HepG2 (cell line): ENCODE data around the gene FAM222B. TPM values are rescaled to one million over a fixed set of nuclear protein-coding genes. Genes with fewer than 3 reads are reported as not detected.

Experiments used
- AGO2 ChIP-seq: fragments of 200-400 bp; formaldehyde crosslinking; optimal IDR thresholded peaks from 2 replicates; pipeline ENCODE3; 2017; ENCODE audit warnings: mild to moderate bottlenecking, low read depth, low read length, moderate library complexity
- HOXA7 ChIP-seq: sonication (generic); formaldehyde crosslinking; IDR thresholded peaks from 2 replicates; pipeline ENCODE4 v1.8.1; 2022; ENCODE audit warnings: mild to moderate bottlenecking, missing genetic modification reagents, moderate library complexity
- NR1H2 ChIP-seq: sonication (generic); formaldehyde crosslinking; IDR thresholded peaks from 2 replicates; pipeline ENCODE4 v1.8.1; 2022; ENCODE audit warnings: low read depth, missing genetic modification reagents, borderline replicate concordance
- RBM39 ChIP-seq: fragments of 200-400 bp; formaldehyde crosslinking; IDR thresholded peaks from one replicate; pipeline ENCODE4 v1.6.1; 2018; ENCODE audit warnings: antibody characterized with exemption, mild to moderate bottlenecking, low read depth, low read length; ENCODE audit not compliant: poor library complexity, severe bottlenecking
- ZKSCAN1 ChIP-seq: fragments of 150-350 bp; IDR thresholded peaks from 2 replicates; pipeline ENCODE4 v1.6.1; 2014; ENCODE audit warnings: low read length
- ZNF225 ChIP-seq: sonication (generic); formaldehyde crosslinking; IDR thresholded peaks from 2 replicates; pipeline ENCODE4 v1.4.0; 2020; ENCODE audit warnings: mild to moderate bottlenecking, missing genetic modification reagents
- ZNF562 ChIP-seq: sonication (generic); formaldehyde crosslinking; IDR thresholded peaks from 2 replicates; pipeline ENCODE4 v1.8.0; 2022; ENCODE audit warnings: missing genetic modification reagents, borderline replicate concordance
- ZNF724P ChIP-seq: sonication (generic); formaldehyde crosslinking; IDR thresholded peaks from 2 replicates; pipeline ENCODE4 v1.8.0; 2022; ENCODE audit warnings: missing genetic modification reagents, borderline replicate concordance
- ZNF879 ChIP-seq: sonication (generic); formaldehyde crosslinking; IDR thresholded peaks from 2 replicates; pipeline ENCODE4 v1.8.1; 2023; ENCODE audit warnings: missing genetic modification reagents
- polyA plus RNA-seq, 8 experiments: library from polyadenylated mRNA; depleted of rRNA in 3 of 8; stranded (reverse) in 7 of 8; unstranded in 1 of 8; fragments of >200 nt; fragmentation: Illumina TruSeq in 4 of 8; extraction: Trizol in 4 of 8; gene quantifications; 2 replicates each; pipeline versions ENCODE4 v1.2.1 to v1.2.3, GENCODE V29; 2011 to 2016; ENCODE audit warnings: low read depth in 4 of 8, missing spikeins in 1 of 8, mixed read lengths in 1 of 8; ENCODE audit not compliant: insufficient read depth in 1 of 8
- total RNA-seq, 5 experiments: library from RNA; depleted of rRNA; stranded (reverse); fragments of >200 nt; fragmentation: Illumina TruSeq; extraction: Trizol; gene quantifications; 2 replicates each; pipeline ENCODE4 v1.2.3, GENCODE V29; 2016; ENCODE audit warnings: low read depth in 1 of 5
- TF ChIP-seq, protein P1 (sequence below), 2 experiments: fragments of 450-650 bp in 1 of 2; sonication (generic) in 1 of 2; formaldehyde crosslinking in 1 of 2; IDR thresholded peaks; 2 replicates each; pipeline versions ENCODE4 v1.6.1 to v1.8.0; 2016 to 2022; ENCODE audit warnings: antibody characterized with exemption in 1 of 2, mild to moderate bottlenecking in 1 of 2, missing genetic modification reagents in 1 of 2
- TF ChIP-seq, protein P2 (sequence below): IDR thresholded peaks from 2 replicates; pipeline ENCODE4 v1.6.1; 2012; ENCODE audit warnings: inconsistent platforms
- TF ChIP-seq, protein P3 (sequence below): sonication (generic); formaldehyde crosslinking; IDR thresholded peaks from 2 replicates; pipeline ENCODE4 v1.4.0; 2020; ENCODE audit warnings: missing genetic modification reagents
- TF ChIP-seq, protein P4 (sequence below): IDR thresholded peaks from 2 replicates; pipeline ENCODE4 v1.6.1; 2016

The FAM222B gene
- total and polyA plus RNA-seq, 2 of the 13 experiments (the other 11 are each of a cell fraction or from before 2014, with no cell fraction given): 3.5 to 7.3 TPM

DNA sequence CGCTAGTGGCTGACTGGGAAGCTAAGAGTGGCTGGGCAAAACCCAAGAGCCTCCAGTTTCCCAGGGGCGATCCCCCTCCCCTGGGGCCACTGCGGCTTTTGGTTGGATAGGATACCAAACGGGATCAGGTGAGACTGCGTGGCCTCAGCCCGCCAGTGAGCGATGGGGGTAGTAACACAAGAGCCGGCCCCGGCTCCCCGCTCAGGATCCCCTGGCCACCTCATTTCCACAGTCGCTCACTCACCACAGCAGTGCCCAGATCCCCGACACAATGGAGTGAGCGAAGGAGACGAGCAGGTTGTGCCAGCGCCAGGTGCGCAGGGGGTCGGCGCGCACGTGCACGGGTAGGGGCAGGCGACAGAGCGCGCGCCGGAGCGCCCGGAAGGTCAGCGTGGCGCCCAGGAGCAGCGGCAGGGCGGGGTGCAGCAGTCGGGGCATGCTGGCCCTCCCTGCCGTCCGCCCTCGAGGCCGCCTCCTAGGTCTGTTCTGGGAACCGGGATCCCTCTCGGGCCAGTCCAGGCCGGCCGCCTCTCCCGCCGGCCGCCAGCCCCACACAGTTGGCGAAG lies 116.8 kb downstream of the FAM222B start (continued):
- TF ChIP-seq, protein P1, sequence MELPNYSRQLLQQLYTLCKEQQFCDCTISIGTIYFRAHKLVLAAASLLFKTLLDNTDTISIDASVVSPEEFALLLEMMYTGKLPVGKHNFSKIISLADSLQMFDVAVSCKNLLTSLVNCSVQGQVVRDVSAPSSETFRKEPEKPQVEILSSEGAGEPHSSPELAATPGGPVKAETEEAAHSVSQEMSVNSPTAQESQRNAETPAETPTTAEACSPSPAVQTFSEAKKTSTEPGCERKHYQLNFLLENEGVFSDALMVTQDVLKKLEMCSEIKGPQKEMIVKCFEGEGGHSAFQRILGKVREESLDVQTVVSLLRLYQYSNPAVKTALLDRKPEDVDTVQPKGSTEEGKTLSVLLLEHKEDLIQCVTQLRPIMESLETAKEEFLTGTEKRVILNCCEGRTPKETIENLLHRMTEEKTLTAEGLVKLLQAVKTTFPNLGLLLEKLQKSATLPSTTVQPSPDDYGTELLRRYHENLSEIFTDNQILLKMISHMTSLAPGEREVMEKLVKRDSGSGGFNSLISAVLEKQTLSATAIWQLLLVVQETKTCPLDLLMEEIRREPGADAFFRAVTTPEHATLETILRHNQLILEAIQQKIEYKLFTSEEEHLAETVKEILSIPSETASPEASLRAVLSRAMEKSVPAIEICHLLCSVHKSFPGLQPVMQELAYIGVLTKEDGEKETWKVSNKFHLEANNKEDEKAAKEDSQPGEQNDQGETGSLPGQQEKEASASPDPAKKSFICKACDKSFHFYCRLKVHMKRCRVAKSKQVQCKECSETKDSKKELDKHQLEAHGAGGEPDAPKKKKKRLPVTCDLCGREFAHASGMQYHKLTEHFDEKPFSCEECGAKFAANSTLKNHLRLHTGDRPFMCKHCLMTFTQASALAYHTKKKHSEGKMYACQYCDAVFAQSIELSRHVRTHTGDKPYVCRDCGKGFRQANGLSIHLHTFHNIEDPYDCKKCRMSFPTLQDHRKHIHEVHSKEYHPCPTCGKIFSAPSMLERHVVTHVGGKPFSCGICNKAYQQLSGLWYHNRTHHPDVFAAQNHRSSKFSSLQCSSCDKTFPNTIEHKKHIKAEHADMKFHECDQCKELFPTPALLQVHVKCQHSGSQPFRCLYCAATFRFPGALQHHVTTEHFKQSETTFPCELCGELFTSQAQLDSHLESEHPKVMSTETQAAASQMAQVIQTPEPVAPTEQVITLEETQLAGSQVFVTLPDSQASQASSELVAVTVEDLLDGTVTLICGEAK (IDR thresholded peaks at IDR 0.05): no peak
- TF ChIP-seq, protein P1 (CRISPR knock-in tag; IDR thresholded peaks at IDR 0.05): peak; percentile 63
- TF ChIP-seq NR1H2 (CRISPR knock-in tag): peak; percentile 85; the same call in 1 of the 2 replicates
- TF ChIP-seq HOXA7 (CRISPR knock-in tag): 0 out of 2 replicates have a peak, but pooled peaks have one; percentile 42
- peak; percentile 56; the same call in 1 of the 2 replicates for TF ChIP-seq ZNF879
- peak; percentile 89 for TF ChIP-seq RBM39
- TF ChIP-seq, protein P2, sequence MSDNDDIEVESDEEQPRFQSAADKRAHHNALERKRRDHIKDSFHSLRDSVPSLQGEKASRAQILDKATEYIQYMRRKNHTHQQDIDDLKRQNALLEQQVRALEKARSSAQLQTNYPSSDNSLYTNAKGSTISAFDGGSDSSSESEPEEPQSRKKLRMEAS: peak; percentile 94
- peak; percentile 100 for TF ChIP-seq AGO2
- no peak for TF ChIP-seq ZKSCAN1
- TF ChIP-seq ZNF562 (CRISPR knock-in tag): no peak
- TF ChIP-seq, protein P3, sequence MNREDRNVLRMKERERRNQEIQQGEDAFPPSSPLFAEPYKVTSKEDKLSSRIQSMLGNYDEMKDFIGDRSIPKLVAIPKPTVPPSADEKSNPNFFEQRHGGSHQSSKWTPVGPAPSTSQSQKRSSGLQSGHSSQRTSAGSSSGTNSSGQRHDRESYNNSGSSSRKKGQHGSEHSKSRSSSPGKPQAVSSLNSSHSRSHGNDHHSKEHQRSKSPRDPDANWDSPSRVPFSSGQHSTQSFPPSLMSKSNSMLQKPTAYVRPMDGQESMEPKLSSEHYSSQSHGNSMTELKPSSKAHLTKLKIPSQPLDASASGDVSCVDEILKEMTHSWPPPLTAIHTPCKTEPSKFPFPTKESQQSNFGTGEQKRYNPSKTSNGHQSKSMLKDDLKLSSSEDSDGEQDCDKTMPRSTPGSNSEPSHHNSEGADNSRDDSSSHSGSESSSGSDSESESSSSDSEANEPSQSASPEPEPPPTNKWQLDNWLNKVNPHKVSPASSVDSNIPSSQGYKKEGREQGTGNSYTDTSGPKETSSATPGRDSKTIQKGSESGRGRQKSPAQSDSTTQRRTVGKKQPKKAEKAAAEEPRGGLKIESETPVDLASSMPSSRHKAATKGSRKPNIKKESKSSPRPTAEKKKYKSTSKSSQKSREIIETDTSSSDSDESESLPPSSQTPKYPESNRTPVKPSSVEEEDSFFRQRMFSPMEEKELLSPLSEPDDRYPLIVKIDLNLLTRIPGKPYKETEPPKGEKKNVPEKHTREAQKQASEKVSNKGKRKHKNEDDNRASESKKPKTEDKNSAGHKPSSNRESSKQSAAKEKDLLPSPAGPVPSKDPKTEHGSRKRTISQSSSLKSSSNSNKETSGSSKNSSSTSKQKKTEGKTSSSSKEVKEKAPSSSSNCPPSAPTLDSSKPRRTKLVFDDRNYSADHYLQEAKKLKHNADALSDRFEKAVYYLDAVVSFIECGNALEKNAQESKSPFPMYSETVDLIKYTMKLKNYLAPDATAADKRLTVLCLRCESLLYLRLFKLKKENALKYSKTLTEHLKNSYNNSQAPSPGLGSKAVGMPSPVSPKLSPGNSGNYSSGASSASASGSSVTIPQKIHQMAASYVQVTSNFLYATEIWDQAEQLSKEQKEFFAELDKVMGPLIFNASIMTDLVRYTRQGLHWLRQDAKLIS: peak; percentile 88
- TF ChIP-seq ZNF225 (CRISPR knock-in tag): peak; percentile 95
- peak; percentile 79; the same call in 1 of the 2 replicates for TF ChIP-seq ZNF724P (CRISPR knock-in tag)
- TF ChIP-seq, protein P4, sequence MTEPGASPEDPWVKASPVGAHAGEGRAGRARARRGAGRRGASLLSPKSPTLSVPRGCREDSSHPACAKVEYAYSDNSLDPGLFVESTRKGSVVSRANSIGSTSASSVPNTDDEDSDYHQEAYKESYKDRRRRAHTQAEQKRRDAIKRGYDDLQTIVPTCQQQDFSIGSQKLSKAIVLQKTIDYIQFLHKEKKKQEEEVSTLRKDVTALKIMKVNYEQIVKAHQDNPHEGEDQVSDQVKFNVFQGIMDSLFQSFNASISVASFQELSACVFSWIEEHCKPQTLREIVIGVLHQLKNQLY (CRISPR knock-in tag): no peak
